Neural progenitor cell (in vitro differentiated cells): ENCODE results near the gene MPP2. TPM values are rescaled to one million over a fixed set of nuclear protein-coding genes. Genes with fewer than 3 reads are reported as not detected.

ENCODE experiments used
- DNase-seq: peaks from one replicate; pipeline ENCODE4 v3.0.0-alpha.2; 2016; ENCODE audit warnings: low spot score
- H2AFZ ChIP-seq: fragments of 200-600 bp; sonication (generic); replicated peaks from 2 replicates; pipeline ENCODE4 v1.6.1; 2016; ENCODE audit warnings: antibody characterized with exemption
- H3F3A ChIP-seq: fragments of 200-600 bp; sonication (generic); 2 replicates; pipeline ENCODE4 v1.6.1; 2016; ENCODE audit warnings: antibody characterized with exemption, low read depth
- H3K27ac ChIP-seq: fragments of 200-600 bp; sonication (generic); 2 replicates; pipeline ENCODE4 v1.5.1; 2016; ENCODE audit warnings: mild to moderate bottlenecking
- H3K27me3 ChIP-seq: fragments of 200-600 bp; sonication (generic); 2 replicates; pipeline ENCODE4 v1.6.1; 2016; ENCODE audit warnings: mild to moderate bottlenecking, moderate library complexity
- H3K36me3 ChIP-seq: fragments of 200-600 bp; sonication (generic); 2 replicates; pipeline ENCODE4 v1.5.1; 2016
- H3K4me1 ChIP-seq: fragments of 200-600 bp; sonication (generic); 2 replicates; pipeline ENCODE4 v1.6.1; 2016; ENCODE audit warnings: mixed run types
- H3K4me2 ChIP-seq: fragments of 200-600 bp; sonication (generic); 2 replicates; pipeline ENCODE4 v1.6.1; 2016
- H3K4me3 ChIP-seq: fragments of 200-600 bp; sonication (generic); 2 replicates; pipeline ENCODE4 v1.5.1; 2016
- H3K79me2 ChIP-seq: fragments of 200-600 bp; sonication (generic); 2 replicates; pipeline ENCODE4 v1.6.1; 2016; ENCODE audit warnings: low read depth
- H3K9ac ChIP-seq: fragments of 200-600 bp; sonication (generic); 2 replicates; pipeline ENCODE4 v1.6.1; 2016
- H3K9me3 ChIP-seq: fragments of 200-600 bp; sonication (generic); 2 replicates; pipeline ENCODE4 v1.5.1; 2016; ENCODE audit warnings: low read depth
- H4K20me1 ChIP-seq: fragments of 200-600 bp; sonication (generic); 2 replicates; pipeline ENCODE4 v1.6.1; 2016; ENCODE audit warnings: low read depth
- H3K27ac Mint-ChIP-seq: 3 replicates; pipeline ENCODE4 v1.8.0; 2021; ENCODE audit warnings: mixed read lengths
- H3K27me3 Mint-ChIP-seq: 2 replicates; pipeline ENCODE4 v1.8.0; 2022; ENCODE audit warnings: low read depth, mild to moderate bottlenecking, inconsistent platforms, moderate library complexity, mixed read lengths; ENCODE audit not compliant: insufficient read depth
- H3K36me3 Mint-ChIP-seq: 3 replicates; pipeline ENCODE4 v1.8.0; 2021; ENCODE audit warnings: mixed read lengths
- H3K4me1 Mint-ChIP-seq: 3 replicates; pipeline ENCODE4 v1.8.0; 2021; ENCODE audit warnings: mixed read lengths
- H3K4me3 Mint-ChIP-seq: 3 replicates; pipeline ENCODE4 v1.8.0; 2021; ENCODE audit warnings: mild to moderate bottlenecking, moderate library complexity, mixed read lengths
- H3K9me3 Mint-ChIP-seq: 3 replicates; pipeline ENCODE4 v1.8.0; 2020; ENCODE audit warnings: mixed read lengths
- EZH2 ChIP-seq: fragments of 200-600 bp; sonication (generic); IDR thresholded peaks from 2 replicates; pipeline ENCODE4 v1.6.1; 2017; ENCODE audit warnings: antibody characterized with exemption, mild to moderate bottlenecking, moderate library complexity
- EZH2phosphoT487 ChIP-seq: fragments of 200-600 bp; sonication (generic); IDR thresholded peaks from 2 replicates; pipeline ENCODE4 v1.6.1; 2017; ENCODE audit warnings: antibody characterized with exemption
- total RNA-seq: library from RNA; depleted of rRNA; stranded (reverse); fragments of >200 nt; gene quantifications from 2 replicates; pipeline ENCODE4 v1.2.3, GENCODE V29; 2015; ENCODE audit warnings: low replicate concordance
- TF ChIP-seq, protein P1 (sequence below): fragments of 200-600 bp; sonication (generic); IDR thresholded peaks from 2 replicates; pipeline ENCODE4 v1.5.1; 2017; ENCODE audit warnings: antibody characterized with exemption, mild to moderate bottlenecking

The MPP2 gene
- total RNA-seq, 1 donor from 2014 or later: 7.8 TPM

GRCh38 chr17:43913584-43913983 is 6.2 kb upstream of the MPP2 start:
- Mint-ChIP-seq H3K27me3 (peaks cover 10% of the 10 kb centered on the region), H3K4me3 (no peak overlapping the region), H3K36me3 (no peaks in the 10 kb centered on the region), H3K27ac (no peak overlapping the region), H3K4me1 (peaks cover 11% of the 10 kb centered on the region), H3K9me3 (no peaks in the 10 kb centered on the region)
- Histone ChIP-seq H4K20me1 (no peaks in the 10 kb centered on the region), H3F3A (peaks cover 10% of the 10 kb centered on the region), H3K4me3 (no peak overlapping the region), H3K79me2 (no peaks in the 10 kb centered on the region), H3K4me1 (peaks cover 7% of the 10 kb centered on the region), H2AFZ (no peak overlapping the region), H3K9ac (no peak overlapping the region), H3K27ac (no peak overlapping the region), H3K27me3 (peaks cover 18% of the 10 kb centered on the region), H3K4me2 (no peak overlapping the region), H3K36me3 (no peaks in the 10 kb centered on the region), H3K9me3 (no peaks in the 10 kb centered on the region)
- DNase-seq: no peak
- TF ChIP-seq EZH2 (no peak), EZH2phosphoT487 (no peak)
- TF ChIP-seq, protein P1, sequence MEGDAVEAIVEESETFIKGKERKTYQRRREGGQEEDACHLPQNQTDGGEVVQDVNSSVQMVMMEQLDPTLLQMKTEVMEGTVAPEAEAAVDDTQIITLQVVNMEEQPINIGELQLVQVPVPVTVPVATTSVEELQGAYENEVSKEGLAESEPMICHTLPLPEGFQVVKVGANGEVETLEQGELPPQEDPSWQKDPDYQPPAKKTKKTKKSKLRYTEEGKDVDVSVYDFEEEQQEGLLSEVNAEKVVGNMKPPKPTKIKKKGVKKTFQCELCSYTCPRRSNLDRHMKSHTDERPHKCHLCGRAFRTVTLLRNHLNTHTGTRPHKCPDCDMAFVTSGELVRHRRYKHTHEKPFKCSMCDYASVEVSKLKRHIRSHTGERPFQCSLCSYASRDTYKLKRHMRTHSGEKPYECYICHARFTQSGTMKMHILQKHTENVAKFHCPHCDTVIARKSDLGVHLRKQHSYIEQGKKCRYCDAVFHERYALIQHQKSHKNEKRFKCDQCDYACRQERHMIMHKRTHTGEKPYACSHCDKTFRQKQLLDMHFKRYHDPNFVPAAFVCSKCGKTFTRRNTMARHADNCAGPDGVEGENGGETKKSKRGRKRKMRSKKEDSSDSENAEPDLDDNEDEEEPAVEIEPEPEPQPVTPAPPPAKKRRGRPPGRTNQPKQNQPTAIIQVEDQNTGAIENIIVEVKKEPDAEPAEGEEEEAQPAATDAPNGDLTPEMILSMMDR: no peak

DNA sequence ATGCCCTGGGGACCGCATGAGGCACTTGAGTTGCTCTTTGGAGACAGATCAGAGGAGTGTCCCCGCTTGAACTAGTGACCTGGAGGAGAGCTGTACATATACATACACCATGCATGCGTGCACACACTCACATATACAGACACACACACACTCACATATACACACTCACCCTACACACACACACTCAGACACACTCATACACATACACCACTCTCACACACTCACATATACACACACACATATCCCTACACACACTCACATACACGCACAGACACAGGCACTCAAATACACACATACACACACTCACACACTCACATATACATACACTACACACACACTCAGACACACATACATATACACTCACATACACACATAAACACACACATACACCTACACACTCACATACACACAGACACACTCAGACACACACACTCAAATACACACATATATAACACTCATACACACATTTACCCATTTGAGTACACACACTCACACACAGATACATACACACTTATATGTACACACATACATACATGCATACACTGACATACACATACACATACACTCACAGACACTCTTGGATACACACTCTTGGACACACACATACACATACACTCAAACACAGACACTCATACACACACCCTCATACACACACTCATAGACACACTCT is 5.4 kb upstream of the MPP2 start:
- H3K9ac ChIP-seq: no peak overlapping the region
- H3K79me2 ChIP-seq: no peaks in the 10 kb centered on the region
- Mint-ChIP-seq H3K27ac (no peak overlapping the region), H3K36me3 (no peaks in the 10 kb centered on the region), H3K4me1 (peaks cover 16% of the 10 kb centered on the region), H3K27me3 (peaks cover 12% of the 10 kb centered on the region), H3K4me3 (no peak overlapping the region), H3K9me3 (no peaks in the 10 kb centered on the region)
- DNase-seq: no peak
- H3K27me3 ChIP-seq: peaks cover 21% of the 10 kb centered on the region
- H3F3A ChIP-seq: peaks cover 18% of the 10 kb centered on the region
- no peaks in the 10 kb centered on the region for H4K20me1 ChIP-seq
- H3K27ac ChIP-seq: no peak overlapping the region
- no peak overlapping the region for H2AFZ ChIP-seq
- no peaks in the 10 kb centered on the region for H3K9me3 ChIP-seq
- peaks cover 12% of the 10 kb centered on the region for H3K4me1 ChIP-seq
- no peak overlapping the region for H3K4me2 ChIP-seq
- TF ChIP-seq, protein P1: no peak
- TF ChIP-seq EZH2: no peak
- TF ChIP-seq EZH2phosphoT487: no peak
- no peak overlapping the region for H3K4me3 ChIP-seq
- H3K36me3 ChIP-seq: no peaks in the 10 kb centered on the region

- Histone ChIP-seq H4K20me1 (no peaks in the 10 kb centered on the region), H3K36me3 (no peaks in the 10 kb centered on the region), H3K27ac (no peak overlapping the region), H3F3A (peaks cover 25% of the 10 kb centered on the region), H3K4me1 (peaks cover 13% of the 10 kb centered on the region), H3K4me3 (no peak overlapping the region), H3K4me2 (no peak overlapping the region), H3K79me2 (no peaks in the 10 kb centered on the region), H3K9ac (no peak overlapping the region), H2AFZ (no peak overlapping the region), H3K9me3 (no peaks in the 10 kb centered on the region), H3K27me3 (peaks cover 14% of the 10 kb centered on the region)
- no peak overlapping the region for H3K27ac Mint-ChIP-seq
- DNase-seq: no peak
- TF ChIP-seq, protein P1: no peak
- TF ChIP-seq EZH2 (no peak), EZH2phosphoT487 (no peak)
- no peaks in the 10 kb centered on the region for H3K9me3 Mint-ChIP-seq
- H3K36me3 Mint-ChIP-seq: no peaks in the 10 kb centered on the region
- H3K4me3 Mint-ChIP-seq: no peak overlapping the region
- H3K27me3 Mint-ChIP-seq: peaks cover 12% of the 10 kb centered on the region
- peaks cover 15% of the 10 kb centered on the region for H3K4me1 Mint-ChIP-seq
Observed at GRCh38 chr17:43911904-43912303, 4.6 kb upstream of the MPP2 start.
